HG03175 (cell line): ENCODE measurements around the gene LYPD5.

Experiments
- ATAC-seq: cut with Tn5 transposase; IDR thresholded peaks from one replicate; pipeline ENCODE4 v1.9.1; 2021; ENCODE audit warnings: mild to moderate bottlenecking, moderate library complexity; ENCODE audit not compliant: unreplicated experiment

LYPD5 gene

DNA sequence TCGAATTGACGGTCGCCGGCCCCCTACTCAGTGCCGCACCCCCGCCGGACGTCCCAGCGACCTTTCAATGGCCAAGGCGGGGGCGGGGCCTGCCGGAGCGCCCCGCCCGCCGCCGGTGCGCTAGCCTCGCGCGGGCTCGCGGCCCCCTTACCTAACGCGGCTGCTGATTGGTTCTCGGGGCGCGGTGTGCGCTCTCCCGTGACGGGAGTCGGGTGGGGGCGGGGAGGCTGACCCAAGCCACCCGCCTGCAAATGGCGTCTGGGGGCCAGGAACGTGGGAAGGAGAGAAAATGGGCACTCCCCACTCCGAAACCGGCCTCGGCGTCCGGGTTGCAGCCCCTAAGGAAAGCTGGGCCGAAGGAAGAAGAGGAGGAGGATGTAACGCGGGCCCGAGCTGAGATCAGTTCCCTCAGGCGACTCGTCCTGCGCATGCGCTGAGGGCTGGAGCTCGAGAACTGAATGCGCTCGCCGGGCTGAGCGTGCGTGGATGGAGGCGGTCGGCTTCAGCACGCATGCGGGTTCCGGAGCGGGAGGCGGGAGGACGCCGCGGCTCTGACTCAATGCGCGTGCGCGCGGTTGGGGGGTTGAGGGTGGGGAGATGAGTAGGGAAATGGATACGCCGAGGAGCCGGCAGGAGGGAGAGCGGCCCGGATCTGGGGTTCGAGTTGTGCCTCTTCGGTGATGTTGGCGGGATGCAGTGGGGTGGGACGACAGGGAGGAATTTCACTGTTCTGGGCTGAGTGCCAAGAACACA is 47.6 kb downstream of the LYPD5 start, which contains the start of gene SMG9:
Gene SMG9, minus strand, starts transcription at position 460 of the 753 bp plus-strand sequence. CDS start 4,221 bp downstream, outside the sequence.
- peak; percentile 69 for ATAC-seq

DNA sequence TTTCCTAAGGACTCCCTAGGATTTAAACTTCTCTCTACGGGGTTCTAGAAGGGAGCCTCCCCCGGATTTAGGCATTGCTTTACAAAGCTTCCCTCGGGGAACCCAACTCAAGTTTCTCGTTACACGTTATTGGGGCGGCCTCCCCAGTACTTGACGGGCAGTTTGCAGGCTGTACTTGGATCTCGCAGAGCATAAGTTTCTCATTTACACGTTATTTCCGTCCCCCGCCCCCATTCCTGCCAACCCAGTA is 48.1 kb downstream of the LYPD5 start:
- ATAC-seq = no peak

DNA sequence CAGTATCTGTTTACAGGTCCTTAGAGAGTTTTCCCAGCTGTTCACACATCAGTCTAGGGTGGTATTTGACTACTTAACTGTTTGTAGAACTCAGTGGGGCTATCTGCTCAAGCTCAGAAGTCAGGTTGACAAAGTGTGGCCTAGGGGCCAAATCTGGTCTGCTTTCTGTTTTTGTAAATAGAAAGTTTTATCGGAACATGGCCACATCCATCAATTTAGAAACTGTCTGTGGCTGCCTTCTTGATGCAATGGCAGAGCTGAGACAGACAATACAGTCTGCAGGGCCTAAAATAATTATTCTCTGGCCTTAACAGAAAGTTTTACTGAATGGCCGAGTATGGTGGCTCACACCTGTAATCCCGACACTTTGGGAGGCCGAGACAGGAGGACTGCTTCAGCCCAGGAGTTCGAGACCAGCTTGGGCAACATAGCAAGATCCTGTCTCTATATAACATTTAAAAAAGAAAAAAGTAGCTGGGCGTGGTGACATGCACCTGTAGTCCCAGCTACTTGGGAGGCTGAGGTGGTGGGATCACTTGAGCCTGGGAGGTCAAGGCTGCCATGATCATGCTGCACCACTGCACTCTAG is 49.9 kb downstream of the LYPD5 start:
- no peak for ATAC-seq

DNA sequence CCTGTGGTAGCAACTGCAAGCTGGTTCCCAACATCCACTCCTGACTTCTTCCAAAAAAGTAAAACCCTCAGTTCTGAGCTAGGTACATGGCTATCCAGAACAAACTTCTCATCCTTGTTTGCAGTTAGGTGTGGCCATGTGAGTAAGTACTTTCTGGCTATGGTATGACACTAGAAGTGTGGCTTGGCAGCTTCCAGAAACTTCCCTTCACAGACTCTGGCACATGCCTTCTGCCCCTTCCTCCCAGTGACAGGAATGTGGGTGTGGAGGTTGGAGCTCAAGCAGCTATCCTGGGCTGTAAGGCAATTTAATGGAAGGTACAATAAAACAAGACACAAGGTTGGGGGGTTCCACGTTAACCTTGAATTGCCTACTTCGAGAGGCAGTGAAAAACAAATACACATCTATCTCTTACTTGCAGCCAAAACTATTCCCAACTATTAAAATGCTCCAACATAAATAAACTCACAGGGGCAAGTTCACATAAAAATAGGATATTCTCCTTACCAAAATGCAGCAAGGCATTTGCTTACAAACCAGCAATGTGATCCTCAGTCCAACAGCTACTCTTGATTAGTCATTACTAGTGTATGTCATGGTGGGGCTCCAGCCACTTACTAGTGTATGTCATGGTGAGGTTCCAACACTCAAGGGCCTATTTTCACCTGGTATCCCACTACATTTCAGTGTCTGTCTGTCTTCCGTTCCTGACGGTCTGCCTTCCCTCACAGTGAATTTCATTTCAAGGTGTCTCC is 50.6 kb downstream of the LYPD5 start:
- ATAC-seq = no peak

GRCh38 chr19:43749898-43750297 is 52.3 kb downstream of the LYPD5 start:
- no peak for ATAC-seq

- no peak for ATAC-seq
Measured at GRCh38 chr19:43749152-43749551, 53.1 kb downstream of the LYPD5 start.

GRCh38 chr19:43748685-43749084 is 53.6 kb downstream of the LYPD5 start:
- ATAC-seq = no peak

DNA sequence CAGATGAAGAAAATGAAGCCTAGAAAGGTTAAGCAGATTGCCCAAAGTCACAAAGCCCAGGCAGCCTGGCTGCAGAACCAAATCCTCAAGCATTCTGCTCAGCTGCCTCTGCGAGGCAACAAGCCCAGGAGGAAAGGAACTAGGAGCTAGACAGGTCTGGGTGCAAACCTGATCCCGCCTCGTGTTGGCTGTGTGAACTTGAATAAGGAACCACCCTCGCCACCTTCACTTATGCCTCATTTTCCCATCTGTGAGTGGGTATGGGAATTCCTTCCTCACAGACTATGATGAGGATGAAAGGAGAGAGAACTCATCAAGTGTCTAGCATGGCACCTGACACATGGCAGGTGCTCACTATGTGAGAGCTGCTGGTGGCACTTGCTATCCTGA is 54.0 kb downstream of the LYPD5 start:
- ATAC-seq = no peak

- ATAC-seq = no peak
Measured at GRCh38 chr19:43747557-43748204, 54.6 kb downstream of the LYPD5 start.
